ENCODE results near the gene SYT14.

Gene SYT14

DNA sequence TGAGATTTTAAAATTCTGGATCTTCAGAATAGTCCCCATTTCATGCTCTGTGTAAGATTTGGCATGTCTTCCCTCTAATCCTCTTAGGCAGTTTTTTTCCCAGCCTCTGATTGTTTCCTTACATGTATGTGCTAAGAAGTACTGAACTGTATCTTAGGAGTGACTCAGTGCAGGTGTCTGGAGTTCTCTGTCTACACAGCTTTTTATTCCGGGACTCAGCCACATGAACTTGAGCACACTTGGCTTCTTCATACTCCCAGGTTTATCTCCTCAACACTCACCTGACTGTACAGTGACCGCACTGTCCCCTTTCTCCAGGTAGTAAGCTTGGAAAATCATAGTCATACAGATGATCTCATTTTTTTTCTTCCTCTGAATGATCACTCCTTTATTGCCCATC is 50.7 kb downstream of the SYT14 start:
- H3K79me2 ChIP-seq (ENCODE audit: control insufficient read depth, insufficient read depth, low read length, unreplicated experiment), result no peaks in the 10 kb centered on the region
- H3K27me3 ChIP-seq (ENCODE audit: insufficient read depth, low read length), result no peaks in the 10 kb centered on the region
- H3K27ac ChIP-seq (ENCODE audit: low read depth, low read length), result no peak overlapping the region
- H3K4me3 ChIP-seq (ENCODE audit: low read depth, low read length), result no peak overlapping the region
- peaks cover 11% of the 10 kb centered on the region for H3K4me1 ChIP-seq (ENCODE audit: control insufficient read depth, insufficient read depth, low read length, unreplicated experiment)
- H3K36me3 ChIP-seq (ENCODE audit: insufficient read depth, low read length), result no peaks in the 10 kb centered on the region
- no peak overlapping the region for H2AFZ ChIP-seq (ENCODE audit: low read length, unreplicated experiment)

DNA sequence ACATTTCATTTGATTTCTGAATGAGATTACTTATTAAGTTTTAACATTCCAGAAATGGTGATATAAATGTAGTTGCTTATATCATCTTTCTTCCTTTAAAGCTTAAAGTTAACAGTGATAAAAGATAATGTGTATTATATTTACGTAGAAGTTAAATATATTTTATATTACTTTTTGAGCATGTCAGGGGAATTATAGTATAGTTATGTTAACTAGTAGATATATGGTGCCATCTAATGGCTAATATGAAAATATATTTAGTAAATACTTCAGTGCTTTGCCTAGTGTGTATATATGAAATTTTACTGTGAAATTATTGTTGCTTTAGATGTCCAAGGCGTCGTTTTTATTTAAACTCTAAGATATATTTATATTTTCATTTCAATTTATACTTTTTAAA is 51.5 kb downstream of the SYT14 start:
- Histone ChIP-seq H3K36me3 (ENCODE audit: insufficient read depth, low read length) (no peaks in the 10 kb centered on the region), H3K27me3 (ENCODE audit: insufficient read depth, low read length) (no peaks in the 10 kb centered on the region), H2AFZ (ENCODE audit: low read length, unreplicated experiment) (no peak overlapping the region), H3K27ac (ENCODE audit: low read depth, low read length) (no peak overlapping the region), H3K4me3 (ENCODE audit: low read depth, low read length) (no peak overlapping the region), H3K79me2 (ENCODE audit: control insufficient read depth, insufficient read depth, low read length, unreplicated experiment) (no peaks in the 10 kb centered on the region), H3K4me1 (ENCODE audit: control insufficient read depth, insufficient read depth, low read length, unreplicated experiment) (peaks cover 11% of the 10 kb centered on the region)

- Histone ChIP-seq H3K27ac (ENCODE audit: low read depth, low read length) (no peak overlapping the region), H3K79me2 (ENCODE audit: control insufficient read depth, insufficient read depth, low read length, unreplicated experiment) (no peaks in the 10 kb centered on the region), H3K4me3 (ENCODE audit: low read depth, low read length) (no peak overlapping the region), H3K4me1 (ENCODE audit: control insufficient read depth, insufficient read depth, low read length, unreplicated experiment) (peaks cover 10% of the 10 kb centered on the region), H3K36me3 (ENCODE audit: insufficient read depth, low read length) (no peaks in the 10 kb centered on the region), H2AFZ (ENCODE audit: low read length, unreplicated experiment) (no peak overlapping the region), H3K27me3 (ENCODE audit: insufficient read depth, low read length) (no peaks in the 10 kb centered on the region)
Observed at GRCh38 chr1:209993061-209993830, 55.2 kb downstream of the SYT14 start.

DNA sequence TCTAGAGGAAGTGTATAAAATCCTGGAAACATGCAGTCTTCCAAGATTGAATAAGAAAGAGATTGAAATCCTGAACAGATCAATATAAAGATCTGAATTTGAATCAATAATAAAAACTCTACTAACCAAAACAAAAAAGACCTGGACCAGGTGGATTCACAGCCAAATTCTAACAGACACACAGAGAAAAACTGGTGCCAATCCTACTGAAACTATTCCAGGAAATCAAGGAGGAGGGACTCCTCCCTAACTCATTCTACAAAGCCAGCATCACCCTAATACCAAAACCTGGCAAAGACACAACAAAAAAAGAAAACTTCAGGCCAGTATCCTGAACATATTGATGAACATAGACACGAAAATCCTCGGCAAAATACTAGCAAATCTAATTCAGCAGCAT is 58.3 kb downstream of the SYT14 start:
- H3K27ac ChIP-seq (ENCODE audit: low read depth, low read length), result no peak overlapping the region
- no peak overlapping the region for H2AFZ ChIP-seq (ENCODE audit: low read length, unreplicated experiment)
- no peaks in the 10 kb centered on the region for H3K4me1 ChIP-seq (ENCODE audit: control insufficient read depth, insufficient read depth, low read length, unreplicated experiment)
- no peaks in the 10 kb centered on the region for H3K36me3 ChIP-seq (ENCODE audit: insufficient read depth, low read length)
- no peak overlapping the region for H3K4me3 ChIP-seq (ENCODE audit: low read depth, low read length)
- H3K79me2 ChIP-seq (ENCODE audit: control insufficient read depth, insufficient read depth, low read length, unreplicated experiment), result no peaks in the 10 kb centered on the region
- H3K27me3 ChIP-seq (ENCODE audit: insufficient read depth, low read length), result no peaks in the 10 kb centered on the region

DNA sequence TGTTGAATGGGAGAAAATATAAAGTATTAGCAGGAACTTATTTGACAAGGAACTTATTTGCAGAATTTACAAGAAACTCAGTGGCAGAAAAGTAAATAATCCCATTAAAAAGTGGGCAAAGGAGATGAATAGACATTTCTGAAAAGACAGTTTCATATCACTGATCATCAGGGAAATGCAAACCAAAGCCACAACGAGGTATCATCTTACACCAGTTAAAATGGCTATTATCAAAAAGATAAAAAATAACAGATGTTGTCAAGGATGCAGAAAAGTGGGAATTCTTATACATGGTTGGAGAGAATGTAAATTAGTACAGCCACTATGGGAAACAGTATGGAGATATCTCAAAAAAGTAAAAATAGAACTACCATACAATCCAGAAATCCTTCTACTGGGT is 61.0 kb downstream of the SYT14 start:
- no peak overlapping the region for H3K4me3 ChIP-seq (ENCODE audit: low read depth, low read length)
- no peaks in the 10 kb centered on the region for H3K4me1 ChIP-seq (ENCODE audit: control insufficient read depth, insufficient read depth, low read length, unreplicated experiment)
- H3K27me3 ChIP-seq (ENCODE audit: insufficient read depth, low read length), result no peaks in the 10 kb centered on the region
- no peak overlapping the region for H2AFZ ChIP-seq (ENCODE audit: low read length, unreplicated experiment)
- no peaks in the 10 kb centered on the region for H3K36me3 ChIP-seq (ENCODE audit: insufficient read depth, low read length)
- H3K79me2 ChIP-seq (ENCODE audit: control insufficient read depth, insufficient read depth, low read length, unreplicated experiment), result no peaks in the 10 kb centered on the region
- no peak overlapping the region for H3K27ac ChIP-seq (ENCODE audit: low read depth, low read length)

- H2AFZ ChIP-seq (ENCODE audit: low read length, unreplicated experiment), result no peak overlapping the region
Observed at GRCh38 chr1:210001751-210002150, 63.7 kb downstream of the SYT14 start.

DNA sequence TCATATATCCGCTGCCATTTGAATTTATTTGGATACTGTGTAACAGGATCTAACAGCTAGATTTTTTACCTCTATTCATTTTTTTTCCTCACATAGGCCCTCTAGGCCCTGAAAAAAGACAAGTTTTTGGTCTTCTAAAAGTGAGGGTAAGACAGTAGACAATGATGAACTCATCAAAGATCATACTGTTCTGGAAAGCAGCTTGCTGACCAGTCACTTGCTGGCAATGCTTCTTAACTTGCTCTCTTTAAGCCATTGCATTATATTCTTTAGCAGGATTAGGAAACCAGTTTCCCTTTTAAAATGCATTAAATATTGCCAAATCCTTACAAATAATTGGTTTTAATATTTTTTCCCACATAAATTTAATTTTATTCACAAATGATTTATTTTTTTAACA is 65.5 kb downstream of the SYT14 start:
- Histone ChIP-seq H3K79me2 (ENCODE audit: control insufficient read depth, insufficient read depth, low read length, unreplicated experiment) (no peaks in the 10 kb centered on the region), H3K4me3 (ENCODE audit: low read depth, low read length) (no peak overlapping the region), H2AFZ (ENCODE audit: low read length, unreplicated experiment) (no peak overlapping the region), H3K27ac (ENCODE audit: low read depth, low read length) (no peak overlapping the region), H3K4me1 (ENCODE audit: control insufficient read depth, insufficient read depth, low read length, unreplicated experiment) (no peaks in the 10 kb centered on the region), H3K27me3 (ENCODE audit: insufficient read depth, low read length) (no peaks in the 10 kb centered on the region), H3K36me3 (ENCODE audit: insufficient read depth, low read length) (no peaks in the 10 kb centered on the region)

More at GRCh38 chr1:210001751-210002150, 63.7 kb downstream of the SYT14 start:
- H3K36me3 ChIP-seq (ENCODE audit: insufficient read depth, low read length), result no peaks in the 10 kb centered on the region
- H3K27ac ChIP-seq (ENCODE audit: low read depth, low read length), result no peak overlapping the region
- no peaks in the 10 kb centered on the region for H3K4me1 ChIP-seq (ENCODE audit: control insufficient read depth, insufficient read depth, low read length, unreplicated experiment)
- H3K79me2 ChIP-seq (ENCODE audit: control insufficient read depth, insufficient read depth, low read length, unreplicated experiment), result no peaks in the 10 kb centered on the region
- H3K27me3 ChIP-seq (ENCODE audit: insufficient read depth, low read length), result no peaks in the 10 kb centered on the region
- H3K4me3 ChIP-seq (ENCODE audit: low read depth, low read length), result no peak overlapping the region

DNA sequence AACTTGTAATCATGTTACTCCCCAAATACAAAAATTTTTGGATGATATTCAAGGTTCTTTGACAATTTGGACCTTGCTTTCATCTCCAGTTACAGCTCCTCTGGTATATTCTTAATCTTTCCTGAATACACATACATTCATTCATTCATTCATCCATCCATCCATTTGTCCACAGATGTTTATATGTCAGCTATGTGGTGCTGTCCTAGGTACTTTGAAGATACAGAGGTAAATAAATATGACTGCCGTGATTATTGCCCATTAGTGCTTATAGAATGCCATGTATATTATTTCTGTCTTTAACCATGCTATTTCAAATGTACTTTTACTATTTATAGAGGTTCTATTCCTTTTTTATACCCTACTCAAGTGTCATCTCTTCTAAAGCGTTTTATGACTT is 72.1 kb downstream of the SYT14 start:
- H3K4me1 ChIP-seq (ENCODE audit: control insufficient read depth, insufficient read depth, low read length, unreplicated experiment), result no peaks in the 10 kb centered on the region
- no peaks in the 10 kb centered on the region for H3K79me2 ChIP-seq (ENCODE audit: control insufficient read depth, insufficient read depth, low read length, unreplicated experiment)
- no peak overlapping the region for H3K27ac ChIP-seq (ENCODE audit: low read depth, low read length)
- no peak overlapping the region for H2AFZ ChIP-seq (ENCODE audit: low read length, unreplicated experiment)
- no peaks in the 10 kb centered on the region for H3K27me3 ChIP-seq (ENCODE audit: insufficient read depth, low read length)
- no peaks in the 10 kb centered on the region for H3K36me3 ChIP-seq (ENCODE audit: insufficient read depth, low read length)
- H3K4me3 ChIP-seq (ENCODE audit: low read depth, low read length), result no peak overlapping the region

GRCh38 chr1:210021145-210021860 is 83.3 kb downstream of the SYT14 start:
- no peak overlapping the region for H3K4me3 ChIP-seq (ENCODE audit: low read depth, low read length)
- no peak overlapping the region for H2AFZ ChIP-seq (ENCODE audit: low read length, unreplicated experiment)
- no peaks in the 10 kb centered on the region for H3K79me2 ChIP-seq (ENCODE audit: control insufficient read depth, insufficient read depth, low read length, unreplicated experiment)
- peaks cover 6% of the 10 kb centered on the region for H3K4me1 ChIP-seq (ENCODE audit: control insufficient read depth, insufficient read depth, low read length, unreplicated experiment)
- no peak overlapping the region for H3K27ac ChIP-seq (ENCODE audit: low read depth, low read length)
- 0 out of 2 replicates have a peak, but pooled peaks cover 2% of the 10 kb centered on the region for H3K36me3 ChIP-seq (ENCODE audit: insufficient read depth, low read length)
- H3K27me3 ChIP-seq (ENCODE audit: insufficient read depth, low read length), result no peaks in the 10 kb centered on the region

- Histone ChIP-seq H3K4me3 (ENCODE audit: low read depth, low read length) (no peak overlapping the region), H3K36me3 (ENCODE audit: insufficient read depth, low read length) (no peaks in the 10 kb centered on the region), H3K4me1 (ENCODE audit: control insufficient read depth, insufficient read depth, low read length, unreplicated experiment) (no peaks in the 10 kb centered on the region), H3K27ac (ENCODE audit: low read depth, low read length) (no peak overlapping the region), H3K79me2 (ENCODE audit: control insufficient read depth, insufficient read depth, low read length, unreplicated experiment) (no peaks in the 10 kb centered on the region), H3K27me3 (ENCODE audit: insufficient read depth, low read length) (no peaks in the 10 kb centered on the region), H2AFZ (ENCODE audit: low read length, unreplicated experiment) (no peak overlapping the region)
Observed at GRCh38 chr1:210022044-210022443, 84.0 kb downstream of the SYT14 start.

DNA sequence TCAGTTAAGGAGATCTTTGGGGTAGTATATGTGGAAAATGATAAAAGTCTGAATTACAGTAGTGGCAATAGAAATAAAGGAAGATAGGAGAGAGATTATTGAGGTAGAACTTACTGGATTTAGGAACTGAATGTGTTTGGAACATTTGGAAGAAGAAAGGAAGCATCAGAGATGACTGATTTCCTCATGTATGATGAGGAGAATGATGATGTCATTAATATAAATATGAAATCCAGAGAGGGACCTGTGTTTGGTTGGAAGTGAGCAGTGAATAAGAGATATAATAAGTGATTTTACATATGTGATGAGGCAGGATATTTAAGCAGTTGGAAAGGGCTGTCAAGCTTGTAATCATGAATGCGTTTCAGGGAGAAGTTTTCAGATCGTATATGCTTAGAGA is 86.3 kb downstream of the SYT14 start:
- Histone ChIP-seq H3K79me2 (ENCODE audit: control insufficient read depth, insufficient read depth, low read length, unreplicated experiment) (no peaks in the 10 kb centered on the region), H3K27ac (ENCODE audit: low read depth, low read length) (no peak overlapping the region), H3K36me3 (ENCODE audit: insufficient read depth, low read length) (no peaks in the 10 kb centered on the region), H3K27me3 (ENCODE audit: insufficient read depth, low read length) (no peaks in the 10 kb centered on the region), H3K4me3 (ENCODE audit: low read depth, low read length) (no peak overlapping the region), H2AFZ (ENCODE audit: low read length, unreplicated experiment) (no peak overlapping the region), H3K4me1 (ENCODE audit: control insufficient read depth, insufficient read depth, low read length, unreplicated experiment) (no peaks in the 10 kb centered on the region)
